Measurements from ENCODE around the gene NUPR2.

NUPR2 gene

GRCh38 chr7:56079450-56080185 is 36.6 kb downstream of the NUPR2 start:
- H3K27ac ChIP-seq = peak overlapping the region; percentile 80
- TF ChIP-seq ZFX (IDR thresholded peaks at IDR 0.05; ENCODE audit: borderline replicate concordance) = no peak
- TF ChIP-seq CTCF (IDR thresholded peaks at IDR 0.05) = peak; percentile 99

GRCh38 chr7:56078196-56078595 is 38.0 kb downstream of the NUPR2 start:
- TF ChIP-seq CTCF (IDR thresholded peaks at IDR 0.05) = no peak
- TF ChIP-seq ZFX (IDR thresholded peaks at IDR 0.05; ENCODE audit: borderline replicate concordance) = no peak
- peak overlapping the region; percentile 80 for H3K27ac ChIP-seq

DNA sequence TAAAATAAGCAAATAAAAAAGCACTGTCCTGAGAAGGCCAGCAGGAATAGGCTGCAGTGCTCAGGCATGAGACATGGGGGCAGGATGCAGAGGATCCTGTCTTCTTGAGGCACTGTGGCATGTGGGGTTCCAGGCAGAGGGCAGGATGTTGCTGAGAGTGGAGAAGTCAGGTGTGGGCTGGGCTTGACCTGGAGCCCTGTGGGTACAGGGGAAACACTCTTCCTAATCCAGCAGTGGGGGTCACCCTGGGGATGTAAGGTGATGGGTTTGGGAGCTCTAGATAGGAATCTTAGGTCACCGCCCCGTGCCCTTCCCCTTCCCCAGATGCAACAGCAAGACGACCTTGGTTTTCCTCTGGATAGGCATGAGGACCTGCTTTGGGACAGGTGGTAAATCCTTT is 38.5 kb downstream of the NUPR2 start:
- no peak for TF ChIP-seq CTCF (IDR thresholded peaks at IDR 0.05)
- no peak for TF ChIP-seq ZFX (IDR thresholded peaks at IDR 0.05; ENCODE audit: borderline replicate concordance)
- no peak overlapping the region for H3K27ac ChIP-seq

DNA sequence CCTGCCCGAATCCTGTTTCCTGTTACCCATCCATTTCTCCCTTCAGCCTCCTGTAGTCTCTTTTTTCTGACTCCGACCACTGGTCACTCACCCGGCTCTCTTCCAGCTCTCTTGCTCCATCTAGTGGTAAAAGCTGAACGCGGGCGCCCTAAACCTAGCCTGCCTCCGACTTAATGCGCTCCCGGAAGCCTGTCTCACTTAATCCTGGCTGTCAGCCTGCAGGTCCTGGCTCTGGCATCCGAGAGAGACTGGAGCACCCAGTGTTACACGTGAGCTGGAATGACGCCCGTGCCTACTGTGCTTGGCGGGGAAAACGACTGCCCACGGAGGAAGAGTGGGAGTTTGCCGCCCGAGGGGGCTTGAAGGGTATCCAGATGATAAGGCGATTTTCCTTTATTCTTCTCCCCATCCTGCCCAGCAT is 41.8 kb downstream of the NUPR2 start:
- peak overlapping the region; percentile 32 for H3K27ac ChIP-seq

GRCh38 chr7:56066376-56066775 is 49.8 kb downstream of the NUPR2 start:
- peak overlapping the region; percentile 93; the same call in 1 of the 2 replicates for H3K27ac ChIP-seq

More for the DNA sequence above, 41.8 kb downstream of the NUPR2 start:
- TF ChIP-seq ZFX (IDR thresholded peaks at IDR 0.05; ENCODE audit: borderline replicate concordance) (no peak), CTCF (IDR thresholded peaks at IDR 0.05) (peak; percentile 98)

All from 22Rv1 (cell line).